Keratinocyte (primary cell): ENCODE results near the gene EGLN3. TPM values are rescaled to one million over a fixed set of nuclear protein-coding genes. Genes with fewer than 3 reads are reported as not detected.
A peak's percentile ranks its signal among the peaks of the same experiment; 100 is the strongest.

ENCODE experiments used
- DNase-seq: peaks from one replicate; pipeline ENCODE4 v3.0.0-alpha.2; 2011; ENCODE audit warnings: low read depth, missing footprints, low spot score
- FAIRE-seq: peaks from 2 replicates; lab custom pipeline; 2011; peaks lifted over from hg19 to GRCh38; lab: Jason Lieb, UNC
- H2AFZ ChIP-seq: 2 replicates; pipeline ENCODE4 v1.6.0; 2012; ENCODE audit warnings: low read length, control low read depth, inconsistent platforms; ENCODE audit not compliant: control insufficient read depth
- H3K27ac ChIP-seq: 2 replicates; pipeline ENCODE4 v1.5.1; 2011; ENCODE audit warnings: low read length; ENCODE audit not compliant: control insufficient read depth, insufficient read depth
- H3K27me3 ChIP-seq: 3 replicates; pipeline ENCODE4 v1.6.0; 2011; ENCODE audit warnings: low read length; ENCODE audit not compliant: control insufficient read depth, insufficient read depth; ENCODE audit errors: extremely low read depth
- H3K36me3 ChIP-seq, 2 experiments: 2 replicates in 1 of 2; 3 replicates in 1 of 2; pipeline ENCODE4 v1.5.1; 2011; ENCODE audit warnings: low read length in 2 of 2, mild to moderate bottlenecking in 1 of 2; ENCODE audit not compliant: control insufficient read depth in 2 of 2, insufficient read depth in 2 of 2; ENCODE audit errors: extremely low read depth in 1 of 2
- H3K4me1 ChIP-seq: 3 replicates; pipeline ENCODE4 v1.5.1; 2011; ENCODE audit warnings: low read length; ENCODE audit not compliant: control insufficient read depth, insufficient read depth; ENCODE audit errors: extremely low read depth
- H3K4me2 ChIP-seq: 3 replicates; pipeline ENCODE4 v1.6.0; 2011; ENCODE audit warnings: low read depth, low read length; ENCODE audit not compliant: control insufficient read depth, insufficient read depth; ENCODE audit errors: extremely low read depth
- H3K4me3 ChIP-seq, 3 experiments: fragments of 200-600 bp in 1 of 3; sonication (generic) in 1 of 3; 2 replicates in 2 of 3; 3 replicates in 1 of 3; pipeline ENCODE4 v1.5.1; 2011 to 2016; ENCODE audit warnings: low read length in 3 of 3, mild to moderate bottlenecking in 3 of 3, control low read depth in 2 of 3, inconsistent platforms in 1 of 3, low read depth in 1 of 3, mixed read lengths in 1 of 3, mixed run types in 1 of 3, moderate library complexity in 1 of 3; ENCODE audit not compliant: control insufficient read depth in 2 of 3, insufficient read depth in 2 of 3; ENCODE audit errors: extremely low read depth in 1 of 3
- H3K79me2 ChIP-seq: 2 replicates; pipeline ENCODE4 v1.6.0; 2012; ENCODE audit warnings: low read length; ENCODE audit not compliant: control insufficient read depth, insufficient read depth
- H3K9ac ChIP-seq: 3 replicates; pipeline ENCODE4 v1.6.0; 2011; ENCODE audit warnings: low read length; ENCODE audit not compliant: control insufficient read depth, insufficient read depth; ENCODE audit errors: extremely low read depth
- H3K9me1 ChIP-seq: 3 replicates; pipeline ENCODE4 v1.6.0; 2011; ENCODE audit warnings: low read length; ENCODE audit not compliant: control insufficient read depth, insufficient read depth; ENCODE audit errors: extremely low read depth
- H3K9me3 ChIP-seq: 2 replicates; pipeline ENCODE4 v1.5.1; 2012; ENCODE audit warnings: low read depth, low read length; ENCODE audit not compliant: control insufficient read depth
- H4K20me1 ChIP-seq: 3 replicates; pipeline ENCODE4 v1.6.0; 2011; ENCODE audit warnings: low read length; ENCODE audit not compliant: control insufficient read depth, insufficient read depth; ENCODE audit errors: extremely low read depth
- CTCF ChIP-seq, 3 experiments: IDR thresholded peaks in 1 of 3; conservative IDR thresholded peaks in 1 of 3; optimal IDR thresholded peaks in 1 of 3; 2 replicates in 2 of 3; 3 replicates in 1 of 3; pipeline versions ENCODE3 to v1.5.1; 2011; ENCODE audit warnings: low read length in 3 of 3, mild to moderate bottlenecking in 3 of 3, moderate library complexity in 2 of 3, control low read depth in 1 of 3, inconsistent platforms in 1 of 3; ENCODE audit not compliant: insufficient read depth in 2 of 3; ENCODE audit errors: extremely low read depth in 1 of 3
- EZH2 ChIP-seq: IDR thresholded peaks from one replicate; pipeline ENCODE4 v1.6.1; 2012; ENCODE audit warnings: inconsistent platforms, mild to moderate bottlenecking, low read length, moderate library complexity
- dilution Hi-C: fragments of 300-500 bp; cut with MboI; formaldehyde crosslinking; loops from one replicate; pipeline ENCODE4 v1.7.0; 2020; ENCODE audit warnings: low sequenced_read_pairs; ENCODE audit not compliant: extremely low pct_ligation_motif_present
- polyA plus RNA-seq, 5 experiments: library from polyadenylated mRNA; depleted of rRNA in 3 of 5; stranded (reverse) in 3 of 5; stranded (forward) in 1 of 5; unstranded in 1 of 5; fragments of >200 nt; gene quantifications; 1 replicate in 1 of 5; 2 replicates in 3 of 5; 3 replicates in 1 of 5; pipeline versions ENCODE4 v1.2.1 to v1.2.3, GENCODE V29; 2011 to 2012; ENCODE audit warnings: missing spikeins in 2 of 5, low read depth in 1 of 5, low replicate concordance in 1 of 5

EGLN3 gene
- polyA plus RNA-seq, 1 donor (not counting 4 experiments of a cell fraction or from before 2014, with no cell fraction given), result 9.3 TPM

GRCh38 chr14:33941718-33942117 is 9.2 kb downstream of the EGLN3 start:
- DNase-seq (no peak), FAIRE-seq (no peak)
- Histone ChIP-seq H3K79me2 (no peaks in the 10 kb centered on the region), H2AFZ (no peak overlapping the region), H3K4me3 (no peak overlapping the region), H3K27ac (no peak overlapping the region), H3K9ac (no peak overlapping the region), H3K4me1 (no peaks in the 10 kb centered on the region), H3K9me3 (no peaks in the 10 kb centered on the region), H3K27me3 (no peaks in the 10 kb centered on the region), H4K20me1 (no peaks in the 10 kb centered on the region), H3K4me2 (no peak overlapping the region), H3K36me3 (no peaks in the 10 kb centered on the region), H3K9me1 (no peaks in the 10 kb centered on the region)
- no peak for TF ChIP-seq EZH2
- TF ChIP-seq CTCF (optimal IDR thresholded peaks at IDR 0.05 in 1 of 3, IDR thresholded peaks at IDR 0.05 in 1 of 3, conservative IDR thresholded peaks at IDR 0.05 in 1 of 3; ENCODE audit: extremely low read depth in 1 of 3, insufficient read depth in 2 of 3, low read length in 3 of 3), result no peak
- dilution Hi-C loops, result no loop called here

GRCh38 chr14:33940561-33941011 is 10.3 kb downstream of the EGLN3 start:
- H3K9me1 ChIP-seq, result no peaks in the 10 kb centered on the region
- no peak for DNase-seq
- H3K9ac ChIP-seq, result no peak overlapping the region
- TF ChIP-seq CTCF (optimal IDR thresholded peaks at IDR 0.05 in 1 of 3, IDR thresholded peaks at IDR 0.05 in 1 of 3, conservative IDR thresholded peaks at IDR 0.05 in 1 of 3; ENCODE audit: extremely low read depth in 1 of 3, insufficient read depth in 2 of 3, low read length in 3 of 3) (no peak), EZH2 (no peak)
- H3K4me1 ChIP-seq, result no peaks in the 10 kb centered on the region
- H4K20me1 ChIP-seq, result no peaks in the 10 kb centered on the region
- no peaks in the 10 kb centered on the region for H3K79me2 ChIP-seq
- H3K27me3 ChIP-seq, result no peaks in the 10 kb centered on the region
- H2AFZ ChIP-seq, result peak overlapping the region; percentile 9
- H3K27ac ChIP-seq, result no peak overlapping the region
- dilution Hi-C loops, result no loop called here
- H3K9me3 ChIP-seq, result no peaks in the 10 kb centered on the region
- no peak for FAIRE-seq
- H3K4me3 ChIP-seq, result no peak overlapping the region
- H3K4me2 ChIP-seq, result no peak overlapping the region
- no peaks in the 10 kb centered on the region for H3K36me3 ChIP-seq
